Measurements from ENCODE around the gene KDF1.

DNA sequence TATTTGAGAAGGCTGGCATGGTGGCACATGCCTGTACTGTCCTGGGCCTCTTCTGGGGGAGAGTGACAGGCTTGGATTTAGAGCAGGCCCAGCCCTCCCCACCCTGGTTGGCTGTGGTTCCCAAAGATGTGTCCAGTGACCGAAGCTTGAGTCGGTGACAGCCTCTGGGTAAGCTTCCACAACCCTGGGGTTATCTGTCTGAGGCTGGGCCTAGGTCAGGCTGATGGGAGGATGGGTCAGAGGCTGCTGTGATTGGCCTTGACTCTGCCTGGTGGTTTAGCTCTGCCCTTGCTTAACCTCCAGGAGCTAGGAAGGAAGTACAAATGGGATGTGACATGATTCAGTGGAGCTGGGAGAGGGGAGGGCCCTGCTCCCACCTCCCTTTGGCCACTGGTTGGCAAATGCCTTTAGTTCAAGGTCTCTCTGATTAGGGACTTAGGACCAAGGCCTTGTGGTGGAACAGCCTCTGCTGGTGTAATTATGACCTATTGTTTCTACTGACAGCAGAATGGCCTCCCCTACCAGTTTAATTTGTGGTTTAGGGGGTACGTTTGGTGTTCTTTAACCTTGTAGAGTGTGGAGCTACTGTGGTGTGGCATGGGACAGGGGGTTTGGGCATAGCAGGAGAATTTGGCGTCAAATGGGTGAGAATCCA is 22.1 kb downstream of the KDF1 start:
- TF ChIP-seq, protein P1, sequence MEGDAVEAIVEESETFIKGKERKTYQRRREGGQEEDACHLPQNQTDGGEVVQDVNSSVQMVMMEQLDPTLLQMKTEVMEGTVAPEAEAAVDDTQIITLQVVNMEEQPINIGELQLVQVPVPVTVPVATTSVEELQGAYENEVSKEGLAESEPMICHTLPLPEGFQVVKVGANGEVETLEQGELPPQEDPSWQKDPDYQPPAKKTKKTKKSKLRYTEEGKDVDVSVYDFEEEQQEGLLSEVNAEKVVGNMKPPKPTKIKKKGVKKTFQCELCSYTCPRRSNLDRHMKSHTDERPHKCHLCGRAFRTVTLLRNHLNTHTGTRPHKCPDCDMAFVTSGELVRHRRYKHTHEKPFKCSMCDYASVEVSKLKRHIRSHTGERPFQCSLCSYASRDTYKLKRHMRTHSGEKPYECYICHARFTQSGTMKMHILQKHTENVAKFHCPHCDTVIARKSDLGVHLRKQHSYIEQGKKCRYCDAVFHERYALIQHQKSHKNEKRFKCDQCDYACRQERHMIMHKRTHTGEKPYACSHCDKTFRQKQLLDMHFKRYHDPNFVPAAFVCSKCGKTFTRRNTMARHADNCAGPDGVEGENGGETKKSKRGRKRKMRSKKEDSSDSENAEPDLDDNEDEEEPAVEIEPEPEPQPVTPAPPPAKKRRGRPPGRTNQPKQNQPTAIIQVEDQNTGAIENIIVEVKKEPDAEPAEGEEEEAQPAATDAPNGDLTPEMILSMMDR (IDR thresholded peaks at IDR 0.05): no peak
- no peak for TF ChIP-seq POLR2A (IDR thresholded peaks at IDR 0.05)

Measured in vagina (tissue), 2 donors.